Fibroblast of skin of left quadriceps (primary cell): ENCODE measurements around the gene RAB44.
A peak's percentile ranks its signal among the peaks of the same experiment; 100 is the strongest.

ENCODE experiments used
- DNase-seq, 2 experiments: peaks; one replicate each; pipeline ENCODE4 v3.0.0-alpha.2; 2013; ENCODE audit warnings: low read depth in 2 of 2

Gene RAB44

GRCh38 chr6:36669002-36669401, 28.6 kb upstream of the RAB44 start:
- no peak for DNase-seq

GRCh38 chr6:36670271-36670670, 27.4 kb upstream of the RAB44 start:
- no peak for DNase-seq

GRCh38 chr6:36671687-36672375, 25.8 kb upstream of the RAB44 start:
- no peak for DNase-seq

- DNase-seq: no peak
These were observed 23.7 kb upstream of the RAB44 start for GRCh38 chr6:36673882-36674281.

GRCh38 chr6:36674942-36675341, 22.7 kb upstream of the RAB44 start:
- DNase-seq: no peak

GRCh38 chr6:36676141-36677058, 21.2 kb upstream of the RAB44 start:
- no peak for DNase-seq

DNA sequence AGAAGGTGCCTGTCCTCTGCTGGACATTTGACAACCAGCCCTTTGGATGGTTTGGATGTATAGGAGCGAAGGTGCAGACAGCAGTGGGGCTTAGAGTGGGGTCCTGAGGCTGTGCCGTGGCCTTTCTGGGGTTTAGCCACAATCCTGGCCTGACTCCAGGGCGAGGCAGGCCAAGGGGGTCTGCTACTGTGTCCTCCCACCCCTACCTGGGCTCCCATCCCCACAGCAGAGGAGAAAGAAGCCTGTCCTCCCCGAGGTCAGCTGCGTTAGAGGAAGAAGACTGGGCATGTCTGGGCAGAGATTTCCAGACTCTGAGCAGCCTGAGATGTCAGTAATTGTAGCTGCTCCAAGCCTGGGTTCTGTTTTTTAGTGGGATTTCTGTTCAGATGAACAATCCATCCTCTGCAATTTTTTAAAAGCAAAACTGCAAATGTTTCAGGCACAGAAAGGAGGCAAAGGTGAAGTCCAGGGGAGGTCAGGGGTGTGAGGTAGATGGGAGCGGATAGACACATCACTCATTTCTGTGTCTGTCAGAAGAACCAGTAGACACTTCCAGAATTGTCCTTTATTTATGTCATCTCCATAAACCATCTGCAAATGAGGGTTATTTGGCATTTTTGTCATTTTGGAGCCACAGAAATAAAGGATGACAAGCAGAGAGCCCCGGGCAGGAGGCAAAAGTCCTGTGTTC, 20.4 kb upstream of the RAB44 start:
- no peak for DNase-seq

DNA sequence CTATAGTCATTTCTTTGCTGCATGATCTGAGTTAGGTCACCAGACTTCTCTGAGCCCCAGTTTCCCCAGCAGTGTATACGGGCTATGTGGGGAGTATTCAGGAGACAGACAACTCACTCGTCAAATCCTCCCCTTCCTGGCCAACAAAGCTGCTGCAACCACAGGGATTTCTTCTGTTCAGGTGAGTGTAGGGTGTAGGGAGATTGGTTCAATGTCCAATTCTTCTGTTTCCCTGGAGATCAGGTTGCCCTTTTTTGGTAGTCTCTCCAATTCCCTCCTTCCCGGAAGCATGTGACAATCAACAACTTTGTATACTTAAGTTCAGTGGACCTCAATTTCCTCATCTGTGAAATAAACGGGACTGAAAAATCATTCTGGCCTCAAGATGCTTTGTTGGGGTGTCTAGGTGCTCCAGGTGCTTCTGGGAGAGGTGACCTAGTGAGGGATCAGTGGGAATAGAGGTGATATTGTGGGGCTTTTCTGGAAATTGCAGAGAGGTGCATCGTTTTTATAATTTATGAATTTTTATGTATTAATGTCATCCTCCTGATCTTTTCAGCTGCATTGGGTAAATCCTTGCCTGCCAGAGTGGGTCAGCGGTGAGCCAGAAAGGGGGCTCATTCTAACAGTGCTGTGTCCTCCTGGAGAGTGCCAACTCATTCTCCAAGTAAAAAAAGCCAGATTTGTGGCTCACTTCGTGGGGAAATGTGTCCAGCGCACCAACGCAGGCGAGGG, 19.7 kb upstream of the RAB44 start:
- no peak for DNase-seq

- peak; percentile 72 to 74 for DNase-seq
These were observed 19.1 kb upstream of the RAB44 start, which contains the start of gene CDKN1A for GRCh38 chr6:36678488-36679042. Gene CDKN1A, plus strand, starts transcription at chr6:36678714. Its CDS starts 5,388 bp downstream, at chr6:36684102.

- DNase-seq: no peak
These were observed 18.4 kb upstream of the RAB44 start for GRCh38 chr6:36679043-36679833.

- no peak for DNase-seq
These were observed 15.1 kb upstream of the RAB44 start for GRCh38 chr6:36682328-36683144.

DNA sequence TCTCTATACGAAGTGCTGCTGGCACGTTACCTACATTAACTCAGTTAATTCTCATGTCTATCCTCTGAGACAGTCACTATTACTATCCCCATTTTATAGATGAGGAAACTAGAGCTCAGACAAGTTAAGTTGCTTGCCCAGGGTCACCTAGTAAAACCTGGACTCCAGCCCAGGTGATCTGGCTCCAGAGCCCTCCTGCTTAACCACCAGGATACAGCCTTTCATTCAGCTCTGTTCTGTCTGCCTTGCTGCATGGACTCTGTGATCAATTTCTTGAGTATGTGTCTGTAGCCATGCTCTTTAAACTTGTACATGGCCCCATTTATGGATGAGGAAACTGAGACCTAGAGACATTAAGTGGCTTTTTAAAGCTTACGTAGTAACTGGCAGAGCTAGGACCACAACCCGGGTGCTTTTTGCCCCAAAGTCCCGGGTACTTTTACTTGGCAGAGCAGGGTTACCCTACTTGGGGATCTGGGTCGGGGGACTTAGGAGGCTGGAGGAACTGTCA, 14.4 kb upstream of the RAB44 start:
- DNase-seq: no peak

DNA sequence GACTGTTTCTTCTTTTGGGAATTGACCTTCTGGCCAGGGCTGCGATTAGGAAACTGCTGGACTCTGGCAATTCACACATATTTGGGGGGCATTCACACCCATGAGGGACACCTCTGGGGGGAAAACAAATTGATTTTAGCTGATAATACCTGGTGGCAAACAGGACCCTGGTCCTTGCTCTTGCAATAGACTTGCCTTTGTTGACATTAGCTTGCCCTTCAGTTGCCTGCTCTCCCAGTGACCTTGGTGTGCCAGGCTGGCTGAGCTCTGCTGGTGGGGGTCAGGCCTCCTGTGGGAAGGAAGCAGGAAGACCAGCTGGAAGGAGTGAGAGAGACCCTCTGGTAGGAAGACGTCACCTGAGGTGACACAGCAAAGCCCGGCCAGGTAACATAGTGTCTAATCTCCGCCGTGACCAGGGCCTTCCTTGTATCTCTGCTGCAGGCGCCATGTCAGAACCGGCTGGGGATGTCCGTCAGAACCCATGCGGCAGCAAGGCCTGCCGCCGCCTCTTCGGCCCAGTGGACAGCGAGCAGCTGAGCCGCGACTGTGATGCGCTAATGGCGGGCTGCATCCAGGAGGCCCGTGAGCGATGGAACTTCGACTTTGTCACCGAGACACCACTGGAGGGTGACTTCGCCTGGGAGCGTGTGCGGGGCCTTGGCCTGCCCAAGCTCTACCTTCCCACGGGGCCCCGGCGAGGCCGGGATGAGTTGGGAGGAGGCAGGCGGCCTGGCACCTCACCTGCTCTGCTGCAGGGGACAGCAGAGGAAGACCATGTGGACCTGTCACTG, 13.8 kb upstream of the RAB44 start:
- DNase-seq: no peak

- no peak for DNase-seq
These were observed 13.2 kb upstream of the RAB44 start for GRCh38 chr6:36684447-36684812.

GRCh38 chr6:36685166-36685924, 12.3 kb upstream of the RAB44 start:
- no peak for DNase-seq

DNA sequence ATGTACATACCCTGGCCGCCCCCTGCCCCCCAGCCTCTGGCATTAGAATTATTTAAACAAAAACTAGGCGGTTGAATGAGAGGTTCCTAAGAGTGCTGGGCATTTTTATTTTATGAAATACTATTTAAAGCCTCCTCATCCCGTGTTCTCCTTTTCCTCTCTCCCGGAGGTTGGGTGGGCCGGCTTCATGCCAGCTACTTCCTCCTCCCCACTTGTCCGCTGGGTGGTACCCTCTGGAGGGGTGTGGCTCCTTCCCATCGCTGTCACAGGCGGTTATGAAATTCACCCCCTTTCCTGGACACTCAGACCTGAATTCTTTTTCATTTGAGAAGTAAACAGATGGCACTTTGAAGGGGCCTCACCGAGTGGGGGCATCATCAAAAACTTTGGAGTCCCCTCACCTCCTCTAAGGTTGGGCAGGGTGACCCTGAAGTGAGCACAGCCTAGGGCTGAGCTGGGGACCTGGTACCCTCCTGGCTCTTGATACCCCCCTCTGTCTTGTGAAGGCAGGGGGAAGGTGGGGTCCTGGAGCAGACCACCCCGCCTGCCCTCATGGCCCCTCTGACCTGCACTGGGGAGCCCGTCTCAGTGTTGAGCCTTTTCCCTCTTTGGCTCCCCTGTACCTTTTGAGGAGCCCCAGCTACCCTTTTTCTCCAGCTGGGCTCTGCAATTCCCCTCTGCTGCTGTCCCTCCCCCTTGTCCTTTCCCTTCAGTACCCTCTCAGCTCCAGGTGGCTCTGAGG, 11.5 kb upstream of the RAB44 start:
- DNase-seq: no peak
